Liver (tissue), 9 donors: ENCODE data around the gene APOB. TPM values are rescaled to one million over a fixed set of nuclear protein-coding genes. Genes with fewer than 3 reads are reported as not detected.

ENCODE experiments used
- DNase-seq: peaks from one replicate; pipeline ENCODE4 v3.0.0-alpha.2; 2017; ENCODE audit warnings: low spot score
- H3K27ac ChIP-seq, 2 donors: one replicate each; pipeline ENCODE4 v1.7.0; 2013; ENCODE audit warnings: inconsistent platforms in 2 of 2, low read length in 2 of 2, control low read depth in 1 of 2, low read depth in 1 of 2, mild to moderate bottlenecking in 1 of 2
- H3K27me3 ChIP-seq, 4 donors: one replicate each; pipeline versions ENCODE4 v1.6.1 to v1.7.0; 2013; ENCODE audit warnings: low read length in 3 of 4, inconsistent platforms in 1 of 4, mild to moderate bottlenecking in 1 of 4, moderate library complexity in 1 of 4; ENCODE audit not compliant: control insufficient read depth in 4 of 4, insufficient read depth in 4 of 4
- H3K36me3 ChIP-seq, 4 donors: one replicate each; pipeline versions ENCODE4 v1.6.1 to v1.7.0; 2013; ENCODE audit warnings: low read length in 3 of 4, mild to moderate bottlenecking in 3 of 4, low read depth in 1 of 4, moderate library complexity in 1 of 4; ENCODE audit not compliant: control insufficient read depth in 4 of 4, insufficient read depth in 3 of 4
- H3K4me1 ChIP-seq, 4 donors: one replicate each; pipeline versions ENCODE4 v1.6.1 to v1.7.0; 2013; ENCODE audit warnings: low read length in 3 of 4, mild to moderate bottlenecking in 3 of 4, moderate library complexity in 1 of 4; ENCODE audit not compliant: control insufficient read depth in 4 of 4, insufficient read depth in 4 of 4
- H3K4me3 ChIP-seq, 3 donors: one replicate each; pipeline versions ENCODE4 v1.6.1 to v1.7.0; 2013; ENCODE audit warnings: low read length in 3 of 3, control low read depth in 1 of 3, low read depth in 1 of 3, mild to moderate bottlenecking in 1 of 3
- H3K9ac ChIP-seq, 2 donors: one replicate each; pipeline ENCODE4 v1.7.0; 2013; ENCODE audit warnings: low read length in 2 of 2, mild to moderate bottlenecking in 2 of 2, moderate library complexity in 2 of 2, control low read depth in 1 of 2, low read depth in 1 of 2
- H3K9me3 ChIP-seq, 4 donors: one replicate each; pipeline versions ENCODE4 v1.6.1 to v1.7.0; 2013; ENCODE audit warnings: low read length in 3 of 4; ENCODE audit not compliant: control insufficient read depth in 4 of 4
- ATF3 ChIP-seq: IDR thresholded peaks from 2 replicates; pipeline ENCODE4 v1.6.1; 2016; ENCODE audit warnings: antibody characterized with exemption
- CTCF ChIP-seq: fragments of 150-350 bp; IDR thresholded peaks from 2 replicates; pipeline ENCODE4 v1.5.1; 2017; ENCODE audit warnings: improper control_type of control experiment, low read depth, low read length; ENCODE audit not compliant: missing input control
- EGR1 ChIP-seq, 2 donors: IDR thresholded peaks; 2 replicates each; pipeline ENCODE4 v1.6.1; 2016 to 2018; ENCODE audit warnings: antibody characterized with exemption in 2 of 2, low read depth in 2 of 2
- FOXA1 ChIP-seq: IDR thresholded peaks from 2 replicates; pipeline ENCODE4 v1.6.1; 2016; ENCODE audit warnings: antibody characterized with exemption
- FOXA2 ChIP-seq: IDR thresholded peaks from 2 replicates; pipeline ENCODE4 v1.6.1; 2016; ENCODE audit warnings: antibody characterized with exemption
- GABPA ChIP-seq, 2 donors: IDR thresholded peaks in 1 of 2; conservative IDR thresholded peaks in 1 of 2; 2 replicates each; pipeline ENCODE4 v1.6.1; 2016; ENCODE audit warnings: antibody characterized with exemption in 2 of 2, mild to moderate bottlenecking in 1 of 2, moderate library complexity in 1 of 2
- HNF4A ChIP-seq, 2 donors: conservative IDR thresholded peaks; 2 replicates each; pipeline ENCODE4 v1.6.1; 2016; ENCODE audit warnings: antibody characterized with exemption in 2 of 2, mild to moderate bottlenecking in 2 of 2
- HNF4G ChIP-seq: IDR thresholded peaks from 2 replicates; pipeline ENCODE4 v1.6.1; 2016; ENCODE audit warnings: antibody characterized with exemption
- JUND ChIP-seq, 2 donors: IDR thresholded peaks; 2 replicates each; pipeline ENCODE4 v1.6.1; 2016; ENCODE audit warnings: antibody characterized with exemption in 2 of 2
- MAX ChIP-seq: IDR thresholded peaks from 2 replicates; pipeline ENCODE4 v1.6.1; 2016; ENCODE audit warnings: antibody characterized with exemption
- NR2F2 ChIP-seq: IDR thresholded peaks from 2 replicates; pipeline ENCODE4 v1.6.1; 2016; ENCODE audit warnings: antibody characterized with exemption
- RAD21 ChIP-seq, 2 donors: IDR thresholded peaks; 2 replicates each; pipeline ENCODE4 v1.6.1; 2016; ENCODE audit warnings: antibody characterized with exemption in 2 of 2, mild to moderate bottlenecking in 2 of 2
- REST ChIP-seq: IDR thresholded peaks from 2 replicates; pipeline ENCODE4 v1.6.1; 2016; ENCODE audit warnings: antibody characterized with exemption, mild to moderate bottlenecking
- RXRA ChIP-seq, 2 donors: IDR thresholded peaks; 2 replicates each; pipeline ENCODE4 v1.6.1; 2017 to 2018; ENCODE audit warnings: antibody characterized with exemption in 2 of 2, mild to moderate bottlenecking in 1 of 2
- SP1 ChIP-seq: IDR thresholded peaks from 2 replicates; pipeline ENCODE4 v1.6.1; 2018; ENCODE audit warnings: antibody characterized with exemption, mild to moderate bottlenecking
- TAF1 ChIP-seq: conservative IDR thresholded peaks from 2 replicates; pipeline ENCODE4 v1.6.1; 2016; ENCODE audit warnings: antibody characterized with exemption, mild to moderate bottlenecking
- YY1 ChIP-seq: IDR thresholded peaks from 2 replicates; pipeline ENCODE4 v1.6.1; 2016; ENCODE audit warnings: antibody characterized with exemption, mild to moderate bottlenecking
- ZBTB33 ChIP-seq: IDR thresholded peaks from 2 replicates; pipeline ENCODE4 v1.6.1; 2016; ENCODE audit warnings: antibody characterized with exemption
- WGBS: extraction: QIAGEN DNeasy Blood & Tissue Kit; methylation state at CpG from one replicate; pipeline ENCODE4 v1.1.7; 2013; 5-methylcytosine and 5-hydroxymethylcytosine counted together
- polyA plus RNA-seq, 2 donors: library from polyadenylated mRNA; stranded (reverse) in 1 of 2; unstranded in 1 of 2; fragments of 200-250 nt in 1 of 2; fragments of >200 nt in 1 of 2; fragmentation: Nextera tagmentation in 1 of 2; extraction: Ambion mirVana in 1 of 2; gene quantifications; one replicate each; pipeline versions ENCODE4 v1.2.1 to v1.2.3, GENCODE V29; 2013 to 2015
- total RNA-seq, 2 donors: library from RNA; depleted of rRNA; stranded (reverse); fragments of >200 nt; gene quantifications; one replicate each; pipeline ENCODE4 v1.2.3, GENCODE V29; 2014
- donor health status: healthy.
- donor health status: healthy.
- donor health status: healthy.
- donor health status: healthy.
- donor health status: healthy.

Gene APOB
- total and polyA plus RNA-seq, 4 donors, result 431 to 2,949 (median 1,463) TPM

GRCh38 chr2:21067125-21067524, 23.3 kb upstream of the APOB start (continued):
- TF ChIP-seq RAD21 (IDR thresholded peaks at IDR 0.05) (peak in 1 of 2 donors; percentile 43), YY1 (peak; percentile 86), RXRA (IDR thresholded peaks at IDR 0.05) (peak in 1 of 2 donors; percentile 69), ZBTB33 (no peak), GABPA (IDR thresholded peaks at IDR 0.05 in 1 of 2, conservative IDR thresholded peaks at IDR 0.05 in 1 of 2) (no peak), JUND (IDR thresholded peaks at IDR 0.05) (no peak)

GRCh38 chr2:21059885-21060610, 16.2 kb upstream of the APOB start:
- Histone ChIP-seq H3K27me3 (no peaks in the 10 kb centered on the region), H3K9me3 (no peaks in the 10 kb centered on the region), H3K9ac (no peak overlapping the region), H3K36me3 (no peaks in the 10 kb centered on the region), H3K4me1 (no peaks in the 10 kb centered on the region), H3K4me3 (no peak overlapping the region), H3K27ac (no peak overlapping the region)
- 95% methylated on average over 3 of the region's 3 CpGs for WGBS
- TF ChIP-seq FOXA2 (no peak), MAX (no peak)
- DNase-seq, result no peak

GRCh38 chr2:21057097-21057496, 13.2 kb upstream of the APOB start:
- no peaks in the 10 kb centered on the region for H3K36me3 ChIP-seq
- WGBS, result 94% methylated on average over 2 of the region's 2 CpGs
- no peak for DNase-seq

More at GRCh38 chr2:21057097-21057496, 13.2 kb upstream of the APOB start:
- Histone ChIP-seq H3K4me1 (no peaks in the 10 kb centered on the region), H3K27ac (no peak overlapping the region), H3K4me3 (no peak overlapping the region), H3K9me3 (no peaks in the 10 kb centered on the region), H3K27me3 (no peaks in the 10 kb centered on the region), H3K9ac (no peak overlapping the region)
- TF ChIP-seq YY1 (no peak), HNF4G (no peak), SP1 (no peak), GABPA (IDR thresholded peaks at IDR 0.05 in 1 of 2, conservative IDR thresholded peaks at IDR 0.05 in 1 of 2) (no peak), ATF3 (no peak), TAF1 (no peak), NR2F2 (no peak), MAX (no peak), FOXA2 (no peak), EGR1 (IDR thresholded peaks at IDR 0.05; ENCODE audit: low read depth in 2 of 2) (no peak), FOXA1 (no peak), ZBTB33 (no peak), REST (no peak), RXRA (IDR thresholded peaks at IDR 0.05) (no peak), CTCF (no peak), HNF4A (conservative IDR thresholded peaks at IDR 0.05) (no peak), JUND (IDR thresholded peaks at IDR 0.05) (no peak), RAD21 (IDR thresholded peaks at IDR 0.05) (no peak)
